ENCODE measurements around the gene RSL1D1. TPM values are rescaled to one million over a fixed set of nuclear protein-coding genes. Genes with fewer than 3 reads are reported as not detected.

RSL1D1 gene
- total RNA-seq, 4 donors from 2014 or later, result 105 to 245 (median 166) TPM

DNA sequence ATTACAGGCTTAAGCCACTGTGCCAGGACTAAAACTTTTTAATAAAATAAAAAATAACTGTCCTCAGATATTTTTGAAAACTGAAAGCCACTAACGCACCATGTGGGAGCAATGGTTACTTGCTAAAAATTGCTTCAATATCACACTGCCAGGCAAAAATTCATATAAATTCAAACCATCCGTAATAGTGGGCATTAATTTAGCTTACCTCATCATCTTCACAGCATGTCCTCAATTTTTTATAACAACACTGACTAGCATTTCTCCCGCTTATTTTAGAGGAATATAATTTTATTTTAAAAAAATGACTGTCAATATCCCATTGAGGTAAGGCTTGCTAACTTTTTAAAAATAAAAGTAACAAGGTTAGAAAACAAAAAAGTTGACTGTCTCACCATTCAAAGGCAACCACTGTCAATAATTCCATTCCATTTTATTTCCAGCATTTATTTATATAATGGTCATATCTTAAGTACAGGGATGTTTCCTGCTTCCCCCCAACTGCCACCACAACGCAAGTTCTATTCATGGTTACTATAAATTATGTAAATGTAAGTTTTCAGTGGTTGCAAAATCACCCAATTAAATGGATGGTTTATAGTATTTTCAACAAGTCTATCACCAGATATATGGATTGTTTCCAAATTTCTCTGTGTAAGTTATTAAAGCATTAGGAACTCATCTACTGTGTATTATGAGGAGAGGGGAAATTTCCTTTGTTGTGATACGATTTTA, 39.1 kb upstream of the RSL1D1 start:
- DNase-seq (ENCODE audit: low spot score in 2 of 2), result no peak
- intact Hi-C loops (cut with DNase I; ENCODE audit: low total_unique reads), result no loop called here
- WGBS, 2 donors, result 76 to 83% methylated on average over 5 of the region's 5 CpGs
- H3K4me3 ChIP-seq (ENCODE audit: low read depth, poor library complexity, severe bottlenecking), result no peak overlapping the region
- TF ChIP-seq, protein P1, sequence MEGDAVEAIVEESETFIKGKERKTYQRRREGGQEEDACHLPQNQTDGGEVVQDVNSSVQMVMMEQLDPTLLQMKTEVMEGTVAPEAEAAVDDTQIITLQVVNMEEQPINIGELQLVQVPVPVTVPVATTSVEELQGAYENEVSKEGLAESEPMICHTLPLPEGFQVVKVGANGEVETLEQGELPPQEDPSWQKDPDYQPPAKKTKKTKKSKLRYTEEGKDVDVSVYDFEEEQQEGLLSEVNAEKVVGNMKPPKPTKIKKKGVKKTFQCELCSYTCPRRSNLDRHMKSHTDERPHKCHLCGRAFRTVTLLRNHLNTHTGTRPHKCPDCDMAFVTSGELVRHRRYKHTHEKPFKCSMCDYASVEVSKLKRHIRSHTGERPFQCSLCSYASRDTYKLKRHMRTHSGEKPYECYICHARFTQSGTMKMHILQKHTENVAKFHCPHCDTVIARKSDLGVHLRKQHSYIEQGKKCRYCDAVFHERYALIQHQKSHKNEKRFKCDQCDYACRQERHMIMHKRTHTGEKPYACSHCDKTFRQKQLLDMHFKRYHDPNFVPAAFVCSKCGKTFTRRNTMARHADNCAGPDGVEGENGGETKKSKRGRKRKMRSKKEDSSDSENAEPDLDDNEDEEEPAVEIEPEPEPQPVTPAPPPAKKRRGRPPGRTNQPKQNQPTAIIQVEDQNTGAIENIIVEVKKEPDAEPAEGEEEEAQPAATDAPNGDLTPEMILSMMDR (IDR thresholded peaks at IDR 0.05), result no peak
- TF ChIP-seq POLR2A (IDR thresholded peaks at IDR 0.05), result no peak

DNA sequence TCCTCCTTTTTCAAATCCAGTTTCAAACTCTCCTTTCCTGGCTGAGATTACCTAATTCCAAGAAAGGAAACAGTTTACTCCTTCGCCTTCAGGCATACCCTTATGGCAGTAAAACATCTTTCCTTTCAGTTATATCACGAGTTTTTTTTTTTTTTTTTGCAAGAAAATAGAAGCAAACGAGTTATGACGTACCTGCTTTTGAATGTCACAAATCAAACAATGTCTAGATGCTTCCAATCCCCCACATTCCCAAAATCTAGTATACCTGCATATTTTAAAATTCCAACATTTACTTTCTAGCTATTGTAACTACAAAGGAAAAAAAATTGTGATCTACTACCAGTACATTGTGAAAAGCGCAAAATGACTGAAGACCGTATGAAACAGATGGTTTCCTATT, 35.5 kb upstream of the RSL1D1 start:
- intact Hi-C loops (cut with DNase I; ENCODE audit: low total_unique reads), result loop anchor here (1.0 kb wide), 1 partner anchor 8 kb away; no protein-coding TSS in a partner anchor
- WGBS, 2 donors, result 74 to 78% methylated on average over 6 of the region's 6 CpGs
- TF ChIP-seq, protein P1 (IDR thresholded peaks at IDR 0.05), result no peak
- no peak for TF ChIP-seq POLR2A (IDR thresholded peaks at IDR 0.05)
- DNase-seq (ENCODE audit: low spot score in 2 of 2), result no peak
- no peak overlapping the region for H3K4me3 ChIP-seq (ENCODE audit: low read depth, poor library complexity, severe bottlenecking)

DNA sequence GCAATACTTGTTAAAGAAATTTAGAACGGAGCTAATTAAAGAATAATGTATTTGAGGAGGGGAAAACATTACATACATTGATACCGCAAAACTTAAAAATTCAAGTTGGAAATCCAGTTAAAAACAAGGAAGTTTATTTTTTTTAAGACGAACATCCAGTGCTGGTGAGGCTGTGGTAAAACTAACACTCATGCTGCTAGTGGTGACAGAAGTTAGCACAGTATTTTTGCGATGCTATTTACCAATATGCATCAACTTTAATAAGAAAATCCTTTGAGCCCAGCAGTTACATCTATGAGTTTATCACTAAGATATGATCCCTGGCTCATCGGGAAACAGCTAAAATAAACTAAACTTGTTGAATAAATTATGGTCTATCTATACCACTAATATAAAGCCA, 32.7 kb upstream of the RSL1D1 start:
- no peak for DNase-seq (ENCODE audit: low spot score in 2 of 2)
- no peak overlapping the region for H3K4me3 ChIP-seq (ENCODE audit: low read depth, poor library complexity, severe bottlenecking)
- intact Hi-C loops (cut with DNase I; ENCODE audit: low total_unique reads), result no loop called here
- no peak for TF ChIP-seq POLR2A (IDR thresholded peaks at IDR 0.05)
- TF ChIP-seq, protein P1 (IDR thresholded peaks at IDR 0.05), result no peak
- WGBS, 2 donors, result 95 to 96% methylated on average over 5 of the region's 5 CpGs

DNA sequence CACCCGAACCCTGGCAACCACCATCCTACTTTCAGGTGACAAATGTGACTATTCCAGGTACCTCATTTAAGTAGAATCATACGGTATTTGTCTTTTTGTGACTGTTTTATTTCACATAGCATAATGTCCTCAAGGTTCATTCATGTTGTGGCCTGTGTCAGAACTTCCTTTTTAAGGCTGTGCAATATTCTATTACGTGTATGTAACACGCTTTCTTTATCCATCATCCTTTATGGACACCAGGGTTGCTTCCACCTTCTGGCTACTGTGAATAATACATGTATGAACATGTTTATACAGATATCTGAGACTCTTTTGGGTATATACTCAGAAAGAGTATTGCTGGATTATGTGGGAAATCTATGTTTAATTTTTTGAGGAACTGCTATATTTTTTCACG, 28.7 kb upstream of the RSL1D1 start:
- TF ChIP-seq POLR2A (IDR thresholded peaks at IDR 0.05), result no peak
- no peak for DNase-seq (ENCODE audit: low spot score in 2 of 2)
- whole genome bisulfite sequencing, 2 donors, result 81% methylated on average over 5 of the region's 5 CpGs
- H3K4me3 ChIP-seq (ENCODE audit: low read depth, poor library complexity, severe bottlenecking), result no peak overlapping the region
- intact Hi-C loops (cut with DNase I; ENCODE audit: low total_unique reads), result no loop called here

DNA sequence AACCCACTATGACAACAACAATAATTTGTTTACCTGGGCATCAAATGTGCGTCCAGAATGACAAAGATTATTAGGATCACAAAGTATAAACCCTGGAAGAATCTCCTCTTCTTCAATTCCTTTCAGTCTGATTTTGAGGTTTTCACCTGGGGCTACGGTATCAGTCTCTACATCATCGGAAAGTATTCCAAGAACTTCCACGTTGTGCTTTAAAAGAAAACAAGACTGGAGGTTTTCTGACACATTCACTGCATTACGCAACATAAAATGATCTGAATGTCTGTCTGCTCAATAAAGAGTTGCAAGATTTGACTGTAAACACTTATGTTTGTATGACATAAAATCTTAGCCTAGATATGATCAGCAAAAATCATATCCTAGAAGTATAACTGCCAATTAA, 26.0 kb upstream of the RSL1D1 start:
- TF ChIP-seq POLR2A (IDR thresholded peaks at IDR 0.05), result no peak
- TF ChIP-seq, protein P1 (IDR thresholded peaks at IDR 0.05), result no peak
- H3K4me3 ChIP-seq (ENCODE audit: low read depth, poor library complexity, severe bottlenecking), result no peak overlapping the region
- no peak for DNase-seq (ENCODE audit: low spot score in 2 of 2)
- intact Hi-C loops (cut with DNase I; ENCODE audit: low total_unique reads), result no loop called here
- WGBS, 2 donors, result 76 to 81% methylated on average over 5 of the region's 5 CpGs

DNA sequence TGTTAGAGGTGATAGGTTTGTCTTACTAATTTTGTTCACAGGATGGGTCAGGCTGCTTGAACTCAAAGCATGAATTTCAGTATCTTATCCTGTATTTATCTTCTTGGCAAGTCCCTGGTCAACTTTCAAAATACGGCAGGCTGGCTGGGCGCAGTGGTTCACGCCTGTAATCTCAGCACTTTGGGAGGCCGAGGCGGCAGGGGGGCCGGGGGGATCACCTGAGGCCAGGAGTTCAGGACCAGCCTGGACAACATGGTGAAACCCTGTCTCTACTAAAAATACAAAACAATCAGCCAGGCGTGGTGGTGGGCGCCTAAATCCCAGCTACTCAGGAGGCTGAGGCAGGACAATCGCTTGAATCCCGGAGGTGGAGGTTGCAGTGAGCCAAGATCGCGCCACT, 25.0 kb upstream of the RSL1D1 start:
- intact Hi-C loops (cut with DNase I; ENCODE audit: low total_unique reads), result no loop called here
- no peak for DNase-seq (ENCODE audit: low spot score in 2 of 2)

More for the DNA sequence above, 25.0 kb upstream of the RSL1D1 start:
- TF ChIP-seq, protein P1 (IDR thresholded peaks at IDR 0.05), result no peak
- TF ChIP-seq POLR2A (IDR thresholded peaks at IDR 0.05), result no peak
- no peak overlapping the region for H3K4me3 ChIP-seq (ENCODE audit: low read depth, poor library complexity, severe bottlenecking)
- WGBS, 2 donors, result 93 to 96% methylated on average over 12 of the region's 12 CpGs

All from lower leg skin (tissue), 4 donors.